ENCODE data around the gene TGFBR1.

TGFBR1 gene

GRCh38 chr9:99114846-99115500 is 10.1 kb downstream of the TGFBR1 start:
- Histone ChIP-seq H3K79me2 (ENCODE audit: control insufficient read depth, low read length) (peaks cover 100% of the 10 kb centered on the region), H4K20me1 (ENCODE audit: control insufficient read depth, insufficient read depth, low read depth, low read length) (no peaks in the 10 kb centered on the region), H3K27ac (ENCODE audit: low read depth, low read length) (no peak overlapping the region)

GRCh38 chr9:99116003-99116411 is 11.1 kb downstream of the TGFBR1 start:
- Histone ChIP-seq H3K36me3 (ENCODE audit: control insufficient read depth, low read length) (peaks cover 58% of the 10 kb centered on the region), H3K4me2 (ENCODE audit: low read length) (0 out of 2 replicates have a peak overlapping the region, but pooled peaks have one; percentile 9), H3K27ac (ENCODE audit: low read depth, low read length) (no peak overlapping the region), H3F3A (ENCODE audit: control insufficient read depth, insufficient read depth) (peaks cover 29% of the 10 kb centered on the region), H3K9me2 (replicated peaks; ENCODE audit: control insufficient read depth, low read length) (no peaks in the 10 kb centered on the region), H3K27me3 (ENCODE audit: control insufficient read depth, low read length) (no peaks in the 10 kb centered on the region), H3K9me3 (ENCODE audit: control insufficient read depth, insufficient read depth, low read length) (no peaks in the 10 kb centered on the region), H4K20me1 (ENCODE audit: control insufficient read depth, insufficient read depth, low read depth, low read length) (no peaks in the 10 kb centered on the region), H3K4me3 (ENCODE audit: low read length) (no peak overlapping the region), H3K79me2 (ENCODE audit: control insufficient read depth, low read length) (peaks cover 97% of the 10 kb centered on the region), H3K4me1 (ENCODE audit: control insufficient read depth, low read length) (peaks cover 98% of the 10 kb centered on the region)
- TF ChIP-seq CTCF (IDR thresholded peaks at IDR 0.05; ENCODE audit: low read depth, low read length, poor library complexity, severe bottlenecking), result no peak

More at GRCh38 chr9:99114846-99115500, 10.1 kb downstream of the TGFBR1 start:
- Histone ChIP-seq H3K9me2 (replicated peaks; ENCODE audit: control insufficient read depth, low read length) (no peaks in the 10 kb centered on the region), H3K4me2 (ENCODE audit: low read length) (peak overlapping the region; percentile 53), H3F3A (ENCODE audit: control insufficient read depth, insufficient read depth) (peaks cover 23% of the 10 kb centered on the region), H3K36me3 (ENCODE audit: control insufficient read depth, low read length) (peaks cover 59% of the 10 kb centered on the region), H3K9me3 (ENCODE audit: control insufficient read depth, insufficient read depth, low read length) (no peaks in the 10 kb centered on the region), H3K27me3 (ENCODE audit: control insufficient read depth, low read length) (no peaks in the 10 kb centered on the region), H3K4me1 (ENCODE audit: control insufficient read depth, low read length) (peaks cover 98% of the 10 kb centered on the region), H3K4me3 (ENCODE audit: low read length) (no peak overlapping the region)
- TF ChIP-seq EZH2phosphoT487 (IDR thresholded peaks at IDR 0.05; ENCODE audit: borderline replicate concordance, low read length), result no peak
- TF ChIP-seq CTCF (IDR thresholded peaks at IDR 0.05; ENCODE audit: low read depth, low read length, poor library complexity, severe bottlenecking), result no peak

- Histone ChIP-seq H3K79me2 (ENCODE audit: control insufficient read depth, low read length) (peaks cover 97% of the 10 kb centered on the region), H3K4me3 (ENCODE audit: low read length) (peak overlapping the region; percentile 69)
Measured at GRCh38 chr9:99118782-99119466, 14.0 kb downstream of the TGFBR1 start.

More at GRCh38 chr9:99118782-99119466, 14.0 kb downstream of the TGFBR1 start:
- Histone ChIP-seq H3F3A (ENCODE audit: control insufficient read depth, insufficient read depth) (peaks cover 29% of the 10 kb centered on the region), H3K9me3 (ENCODE audit: control insufficient read depth, insufficient read depth, low read length) (no peaks in the 10 kb centered on the region), H3K27ac (ENCODE audit: low read depth, low read length) (peak overlapping the region; percentile 100), H3K27me3 (ENCODE audit: control insufficient read depth, low read length) (no peaks in the 10 kb centered on the region), H3K36me3 (ENCODE audit: control insufficient read depth, low read length) (peaks cover 50% of the 10 kb centered on the region), H3K9me2 (replicated peaks; ENCODE audit: control insufficient read depth, low read length) (no peaks in the 10 kb centered on the region), H3K4me1 (ENCODE audit: control insufficient read depth, low read length) (peaks cover 98% of the 10 kb centered on the region), H3K4me2 (ENCODE audit: low read length) (peak overlapping the region; percentile 86), H4K20me1 (ENCODE audit: control insufficient read depth, insufficient read depth, low read depth, low read length) (no peaks in the 10 kb centered on the region)
- no peak for TF ChIP-seq EZH2phosphoT487 (IDR thresholded peaks at IDR 0.05; ENCODE audit: borderline replicate concordance, low read length)
- no peak for TF ChIP-seq CTCF (IDR thresholded peaks at IDR 0.05; ENCODE audit: low read depth, low read length, poor library complexity, severe bottlenecking)

All from DOHH2 (cell line).